HEK293T (cell line): ENCODE results near the gene CASR.

Experiments
- CTCF ChIA-PET: fragments of 350-600 bp; formaldehyde crosslinking; extraction: SDS; loops from one replicate; lab custom pipeline; 2021; ENCODE audit warnings: antibody characterized with exemption, inconsistent platforms; lab: Yijun Ruan, JAX
- POLR2A ChIA-PET: fragments of 350-600 bp; formaldehyde crosslinking; extraction: SDS; loops from one replicate; lab custom pipeline; 2020; ENCODE audit warnings: antibody characterized with exemption, inconsistent platforms; lab: Yijun Ruan, JAX
- DNase-seq: peaks from one replicate; pipeline ENCODE4 v3.0.0; 2012; ENCODE audit warnings: mixed read lengths; ENCODE audit errors: extremely low spot score
- ARNT ChIP-seq: fragments of 450-650 bp; IDR thresholded peaks from 2 replicates; pipeline ENCODE4 v1.6.1; 2017; ENCODE audit warnings: mild to moderate bottlenecking
- BHLHE40 ChIP-seq: fragments of 450-650 bp; IDR thresholded peaks from 2 replicates; pipeline ENCODE4 v1.6.1; 2016; ENCODE audit warnings: mild to moderate bottlenecking, moderate library complexity, borderline replicate concordance
- CTBP1 ChIP-seq: fragments of 450-650 bp; IDR thresholded peaks from 2 replicates; pipeline ENCODE4 v1.6.1; 2016; ENCODE audit warnings: borderline replicate concordance
- ELF4 ChIP-seq: fragments of 450-650 bp; IDR thresholded peaks from 2 replicates; pipeline ENCODE4 v1.6.1; 2017; ENCODE audit warnings: antibody characterized with exemption
- FOXA1 ChIP-seq: fragments of 450-650 bp; IDR thresholded peaks from 2 replicates; pipeline ENCODE4 v1.6.1; 2016; ENCODE audit warnings: mild to moderate bottlenecking
- FOXK2 ChIP-seq: fragments of 450-650 bp; IDR thresholded peaks from 2 replicates; pipeline ENCODE4 v1.6.1; 2016; ENCODE audit warnings: mild to moderate bottlenecking
- FOXM1 ChIP-seq: fragments of 450-650 bp; IDR thresholded peaks from 2 replicates; pipeline ENCODE4 v1.6.1; 2017; ENCODE audit warnings: mild to moderate bottlenecking, borderline replicate concordance
- HDGF ChIP-seq: fragments of 450-650 bp; IDR thresholded peaks from 2 replicates; pipeline ENCODE4 v1.6.1; 2017; ENCODE audit warnings: antibody characterized with exemption, borderline replicate concordance
- L3MBTL2 ChIP-seq: fragments of 450-650 bp; conservative IDR thresholded peaks from 2 replicates; pipeline ENCODE4 v1.6.1; 2016; ENCODE audit warnings: mild to moderate bottlenecking
- LEF1 ChIP-seq: fragments of 450-650 bp; IDR thresholded peaks from 2 replicates; pipeline ENCODE4 v1.6.1; 2017; ENCODE audit warnings: mild to moderate bottlenecking, borderline replicate concordance
- NFRKB ChIP-seq: fragments of 450-650 bp; IDR thresholded peaks from 2 replicates; pipeline ENCODE4 v1.6.1; 2016; ENCODE audit warnings: mild to moderate bottlenecking, moderate library complexity
- SP1 ChIP-seq: fragments of 450-650 bp; IDR thresholded peaks from 2 replicates; pipeline ENCODE4 v1.6.1; 2017
- SUZ12 ChIP-seq: fragments of 450-650 bp; IDR thresholded peaks from 2 replicates; pipeline ENCODE4 v1.6.1; 2016; ENCODE audit warnings: mild to moderate bottlenecking
- TARDBP ChIP-seq: fragments of 450-650 bp; IDR thresholded peaks from 2 replicates; pipeline ENCODE4 v1.6.1; 2016
- ZNF384 ChIP-seq: fragments of 450-650 bp; IDR thresholded peaks from 2 replicates; pipeline ENCODE4 v1.6.1; 2016
- TF ChIP-seq, protein P1 (sequence below): fragments of 450-650 bp; IDR thresholded peaks from 2 replicates; pipeline ENCODE4 v1.6.1; 2016

The CASR gene

DNA sequence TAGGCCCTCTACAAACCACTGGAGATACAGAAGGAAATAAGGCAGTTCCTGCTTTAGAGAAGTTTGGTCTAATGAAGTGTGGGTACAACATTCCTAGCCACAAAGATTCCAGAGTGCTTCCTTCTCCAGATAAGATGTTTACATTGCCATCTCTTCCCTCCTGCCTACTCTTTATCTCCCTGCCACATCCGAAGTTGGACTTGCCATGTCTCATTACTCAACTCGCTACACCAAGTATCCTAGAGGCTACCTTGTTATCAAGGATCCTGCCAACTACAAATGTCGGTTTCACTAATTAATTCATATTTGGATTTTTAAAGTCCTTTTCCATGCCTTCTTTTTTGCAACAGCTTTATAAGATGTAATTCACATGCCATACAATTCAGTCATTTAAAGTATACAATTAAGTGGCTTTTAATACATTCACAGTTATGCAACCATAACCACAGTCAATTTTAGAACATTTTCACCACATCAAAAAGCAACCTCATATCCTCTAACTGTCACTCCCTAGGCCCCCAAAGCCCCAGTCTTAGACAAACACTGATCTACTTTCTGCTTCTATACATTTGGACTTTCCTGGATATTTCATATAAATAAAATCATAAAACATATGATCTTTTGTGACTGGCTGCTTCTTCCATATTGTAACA lies 87.9 kb downstream of the CASR start:
- TF ChIP-seq TARDBP (no peak), SP1 (no peak), BHLHE40 (no peak), LEF1 (no peak), SUZ12 (no peak), CTBP1 (no peak), ELF4 (no peak), FOXM1 (no peak), FOXA1 (no peak), NFRKB (no peak), L3MBTL2 (no peak), ARNT (no peak), ZNF384 (no peak), FOXK2 (no peak), HDGF (no peak)
- TF ChIP-seq, protein P1, sequence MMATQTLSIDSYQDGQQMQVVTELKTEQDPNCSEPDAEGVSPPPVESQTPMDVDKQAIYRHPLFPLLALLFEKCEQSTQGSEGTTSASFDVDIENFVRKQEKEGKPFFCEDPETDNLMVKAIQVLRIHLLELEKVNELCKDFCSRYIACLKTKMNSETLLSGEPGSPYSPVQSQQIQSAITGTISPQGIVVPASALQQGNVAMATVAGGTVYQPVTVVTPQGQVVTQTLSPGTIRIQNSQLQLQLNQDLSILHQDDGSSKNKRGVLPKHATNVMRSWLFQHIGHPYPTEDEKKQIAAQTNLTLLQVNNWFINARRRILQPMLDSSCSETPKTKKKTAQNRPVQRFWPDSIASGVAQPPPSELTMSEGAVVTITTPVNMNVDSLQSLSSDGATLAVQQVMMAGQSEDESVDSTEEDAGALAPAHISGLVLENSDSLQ: no peak
- DNase-seq: no peak
- ChIA-PET CTCF (no interaction called here), POLR2A (no interaction called here)

DNA sequence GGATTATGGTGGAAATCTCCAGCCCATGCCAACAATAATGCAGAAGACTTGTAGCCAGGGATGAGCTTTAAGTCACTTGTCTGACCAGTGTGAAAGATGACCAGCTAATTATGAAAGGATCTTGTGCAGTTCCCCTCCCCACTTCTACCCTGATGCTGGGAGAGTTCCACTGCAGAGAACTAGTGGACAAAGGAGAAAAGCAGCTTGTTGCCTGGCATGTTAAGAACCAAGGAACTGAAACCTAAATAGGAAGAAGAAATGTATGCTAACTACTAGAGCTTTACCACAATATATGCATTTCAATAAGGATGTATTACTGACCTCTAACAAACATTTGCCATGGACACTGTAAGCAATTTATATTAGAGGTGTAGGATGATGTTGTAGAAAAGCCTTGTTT lies 89.4 kb downstream of the CASR start:
- no peak for DNase-seq
- TF ChIP-seq NFRKB (no peak), ELF4 (no peak), FOXM1 (no peak), ZNF384 (no peak), SP1 (no peak), FOXA1 (no peak), BHLHE40 (no peak), HDGF (no peak), TARDBP (no peak), L3MBTL2 (no peak), LEF1 (no peak), FOXK2 (no peak), CTBP1 (no peak), SUZ12 (no peak), ARNT (no peak)
- TF ChIP-seq, protein P1: no peak
- ChIA-PET POLR2A (no interaction called here), CTCF (no interaction called here)

DNA sequence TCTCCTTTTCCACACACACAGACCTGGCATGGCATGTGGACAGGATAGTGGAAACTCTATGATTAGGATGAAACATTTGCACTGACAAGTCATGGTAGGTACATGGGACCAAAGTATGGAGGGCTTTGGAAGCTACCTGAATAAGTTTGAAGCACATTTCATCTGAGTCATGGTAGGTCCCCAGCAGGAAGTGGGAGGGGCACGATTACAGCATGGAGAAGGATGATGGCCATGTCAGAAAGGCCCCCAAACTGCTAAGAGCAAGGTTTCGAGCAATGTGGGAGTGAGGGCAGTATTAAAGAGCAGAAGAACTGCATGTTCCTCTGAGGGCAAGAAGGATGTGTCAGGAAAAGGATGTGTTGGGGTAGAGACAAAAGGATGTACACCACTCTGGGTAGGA lies 90.0 kb downstream of the CASR start:
- ChIA-PET CTCF (no interaction called here), POLR2A (no interaction called here)
- DNase-seq: no peak
- TF ChIP-seq, protein P1: no peak
- TF ChIP-seq FOXA1 (no peak), ZNF384 (no peak), L3MBTL2 (no peak), SP1 (no peak), LEF1 (no peak), CTBP1 (no peak), SUZ12 (no peak), BHLHE40 (no peak)

DNA sequence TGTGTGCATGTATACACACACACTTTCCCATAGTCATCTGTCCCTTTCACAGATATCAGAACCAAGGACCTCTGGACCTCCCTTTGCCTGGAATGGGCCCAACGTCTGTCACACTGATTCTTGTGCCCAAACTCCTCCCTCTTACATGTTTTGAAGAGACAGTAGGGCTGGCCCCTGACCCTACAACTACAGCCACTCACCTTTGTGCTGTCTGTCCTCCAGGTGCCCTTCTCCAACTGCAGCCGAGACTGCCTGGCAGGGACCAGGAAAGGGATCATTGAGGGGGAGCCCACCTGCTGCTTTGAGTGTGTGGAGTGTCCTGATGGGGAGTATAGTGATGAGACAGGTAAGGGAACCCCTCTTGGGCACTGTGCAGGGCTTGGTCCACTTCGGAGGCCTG lies 98.4 kb downstream of the CASR start:
- no peak for DNase-seq
- ChIA-PET CTCF (no interaction called here), POLR2A (no interaction called here)
- TF ChIP-seq TARDBP: no peak

DNA sequence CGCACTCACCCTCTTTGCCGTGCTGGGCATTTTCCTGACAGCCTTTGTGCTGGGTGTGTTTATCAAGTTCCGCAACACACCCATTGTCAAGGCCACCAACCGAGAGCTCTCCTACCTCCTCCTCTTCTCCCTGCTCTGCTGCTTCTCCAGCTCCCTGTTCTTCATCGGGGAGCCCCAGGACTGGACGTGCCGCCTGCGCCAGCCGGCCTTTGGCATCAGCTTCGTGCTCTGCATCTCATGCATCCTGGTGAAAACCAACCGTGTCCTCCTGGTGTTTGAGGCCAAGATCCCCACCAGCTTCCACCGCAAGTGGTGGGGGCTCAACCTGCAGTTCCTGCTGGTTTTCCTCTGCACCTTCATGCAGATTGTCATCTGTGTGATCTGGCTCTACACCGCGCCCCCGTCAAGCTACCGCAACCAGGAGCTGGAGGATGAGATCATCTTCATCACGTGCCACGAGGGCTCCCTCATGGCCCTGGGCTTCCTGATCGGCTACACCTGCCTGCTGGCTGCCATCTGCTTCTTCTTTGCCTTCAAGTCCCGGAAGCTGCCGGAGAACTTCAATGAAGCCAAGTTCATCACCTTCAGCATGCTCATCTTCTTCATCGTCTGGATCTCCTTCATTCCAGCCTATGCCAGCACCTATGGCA lies 100.5 kb downstream of the CASR start:
- CTCF ChIA-PET: no interaction called here
- no peak for DNase-seq
- no peak for TF ChIP-seq ARNT
- no peak for TF ChIP-seq CTBP1
- TF ChIP-seq L3MBTL2: no peak
- no peak for TF ChIP-seq ELF4
- TF ChIP-seq SUZ12: no peak
- no peak for TF ChIP-seq SP1
- POLR2A ChIA-PET: no interaction called here

DNA sequence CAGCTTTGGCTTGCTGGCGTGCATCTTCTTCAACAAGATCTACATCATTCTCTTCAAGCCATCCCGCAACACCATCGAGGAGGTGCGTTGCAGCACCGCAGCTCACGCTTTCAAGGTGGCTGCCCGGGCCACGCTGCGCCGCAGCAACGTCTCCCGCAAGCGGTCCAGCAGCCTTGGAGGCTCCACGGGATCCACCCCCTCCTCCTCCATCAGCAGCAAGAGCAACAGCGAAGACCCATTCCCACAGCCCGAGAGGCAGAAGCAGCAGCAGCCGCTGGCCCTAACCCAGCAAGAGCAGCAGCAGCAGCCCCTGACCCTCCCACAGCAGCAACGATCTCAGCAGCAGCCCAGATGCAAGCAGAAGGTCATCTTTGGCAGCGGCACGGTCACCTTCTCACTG lies 101.0 kb downstream of the CASR start:
- no peak for DNase-seq
- ChIA-PET POLR2A (no interaction called here), CTCF (no interaction called here)
- TF ChIP-seq BHLHE40 (no peak), SUZ12 (no peak), ARNT (no peak), HDGF (no peak), NFRKB (no peak), ZNF384 (no peak)
